Colonic mucosa (tissue), 4 donors: ENCODE data around the gene KIAA1755. TPM values are rescaled to one million over a fixed set of nuclear protein-coding genes. Genes with fewer than 3 reads are reported as not detected.

Experiments
- DNase-seq: peaks from one replicate; pipeline ENCODE4 v3.0.0-alpha.2; 2020
- H3K27ac ChIP-seq: fragments of 200-600 bp; one replicate; pipeline ENCODE4 v1.8.0; 2021
- H3K27me3 ChIP-seq: fragments of 200-600 bp; one replicate; pipeline ENCODE4 v1.8.0; 2021
- H3K36me3 ChIP-seq: fragments of 200-600 bp; one replicate; pipeline ENCODE4 v1.8.0; 2021
- H3K4me1 ChIP-seq: fragments of 200-600 bp; one replicate; pipeline ENCODE4 v1.8.0; 2021; ENCODE audit warnings: mild to moderate bottlenecking
- H3K4me3 ChIP-seq: fragments of 200-600 bp; one replicate; pipeline ENCODE4 v1.8.0; 2021
- H3K9ac ChIP-seq, 2 donors: one replicate each; pipeline ENCODE4 v1.7.0; 2013; ENCODE audit warnings: control low read depth in 2 of 2, low read depth in 2 of 2, low read length in 2 of 2
- H3K9me3 ChIP-seq: fragments of 200-600 bp; one replicate; pipeline ENCODE4 v1.8.0; 2021
- CTCF ChIP-seq: fragments of 200-600 bp; IDR thresholded peaks from one replicate; pipeline ENCODE4 v1.8.0; 2022; ENCODE audit warnings: antibody characterized with exemption, mild to moderate bottlenecking
- intact Hi-C: fragments of 100-400 bp; cut with DNase I; formaldehyde crosslinking; loops from one replicate; pipeline ENCODE4 v1.14.1; 2022
- total RNA-seq, 2 donors: library from RNA; stranded (reverse); fragmentation: NEBNext Ultra II Directional in 1 of 2; extraction: Animal tissue kit (Norgen Biotek cat#: 25700) in 1 of 2; gene quantifications; one replicate each; pipeline ENCODE4 v1.2.1, GENCODE V29; 2021
- donor health status: healthy.
- donor health status: DM: no; HTN: no; CAD: no.
- donor health status: DM: no; HTN: no; CAD: no.

KIAA1755 gene
- total RNA-seq, 2 donors from 2014 or later: 0.40 to 3.9 TPM

DNA sequence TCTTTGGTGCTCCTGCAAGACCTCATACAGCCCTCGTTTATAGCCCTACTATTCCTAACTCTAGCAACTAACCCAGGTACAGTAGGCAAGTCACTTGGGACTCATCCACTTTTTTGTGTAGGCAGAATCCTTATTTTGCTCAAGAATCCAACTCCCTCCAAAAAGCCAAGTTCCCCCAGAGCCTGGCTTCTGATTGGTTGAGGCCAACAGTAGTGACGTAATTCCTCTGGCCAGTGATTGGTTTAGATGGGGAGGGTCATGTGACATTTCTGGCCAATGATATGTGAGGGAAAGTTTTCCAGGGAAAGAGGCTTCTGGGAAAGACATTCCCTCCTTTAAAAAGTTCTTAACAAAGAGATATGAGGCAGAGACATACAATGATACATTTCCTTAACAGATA is 32.1 kb downstream of the KIAA1755 start:
- Histone ChIP-seq H3K4me3 (no peak overlapping the region), H3K4me1 (no peaks in the 10 kb centered on the region), H3K36me3 (no peaks in the 10 kb centered on the region), H3K27ac (no peak overlapping the region), H3K9ac (no peak overlapping the region), H3K9me3 (no peaks in the 10 kb centered on the region), H3K27me3 (no peaks in the 10 kb centered on the region)
- no peak for DNase-seq
- no peak for TF ChIP-seq CTCF
- intact Hi-C loops: loop anchor here (10.0 kb wide), 1 partner anchor 334 kb away; no protein-coding TSS in a partner anchor

GRCh38 chr20:38227420-38228360 is 32.8 kb downstream of the KIAA1755 start:
- Histone ChIP-seq H3K4me1 (no peaks in the 10 kb centered on the region), H3K9ac (no peak overlapping the region), H3K4me3 (no peak overlapping the region), H3K27me3 (no peaks in the 10 kb centered on the region), H3K36me3 (no peaks in the 10 kb centered on the region), H3K9me3 (no peaks in the 10 kb centered on the region), H3K27ac (no peak overlapping the region)
- no peak for TF ChIP-seq CTCF
- DNase-seq: no peak
- intact Hi-C loops: loop anchor here (10.0 kb wide), 1 partner anchor 333 kb away; no protein-coding TSS in a partner anchor

GRCh38 chr20:38226553-38226952 is 34.0 kb downstream of the KIAA1755 start:
- intact Hi-C loops: loop anchor here (10.0 kb wide), 1 partner anchor 332 kb away; no protein-coding TSS in a partner anchor
- no peaks in the 10 kb centered on the region for H3K9me3 ChIP-seq
- H3K36me3 ChIP-seq: no peaks in the 10 kb centered on the region
- no peak overlapping the region for H3K9ac ChIP-seq
- no peak overlapping the region for H3K27ac ChIP-seq
- no peak for DNase-seq
- H3K4me3 ChIP-seq: no peak overlapping the region
- H3K27me3 ChIP-seq: no peaks in the 10 kb centered on the region
- TF ChIP-seq CTCF: no peak
- H3K4me1 ChIP-seq: no peaks in the 10 kb centered on the region

DNA sequence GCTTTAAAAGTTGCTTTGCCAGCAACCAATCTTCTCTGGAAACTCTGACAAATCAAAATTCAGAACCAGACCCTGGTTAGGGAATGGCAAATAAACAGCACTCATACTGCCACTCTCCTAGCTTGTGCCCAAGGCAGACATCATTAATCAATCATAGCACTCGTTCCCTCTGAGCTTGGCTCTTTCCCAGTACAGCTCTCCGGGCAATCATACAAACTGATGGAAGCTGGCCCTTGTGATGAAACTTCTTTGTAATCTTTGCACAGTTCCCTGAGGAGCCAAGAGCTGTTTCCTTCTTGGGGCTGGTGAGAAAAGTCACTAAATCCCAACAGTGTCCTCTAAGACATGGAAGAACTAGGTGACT is 34.7 kb downstream of the KIAA1755 start:
- DNase-seq: no peak
- no peak overlapping the region for H3K4me3 ChIP-seq
- no peak for TF ChIP-seq CTCF
- no peaks in the 10 kb centered on the region for H3K27me3 ChIP-seq
- H3K4me1 ChIP-seq: no peaks in the 10 kb centered on the region
- intact Hi-C loops: loop anchor here (10.0 kb wide), 1 partner anchor 331 kb away; no protein-coding TSS in a partner anchor
- H3K36me3 ChIP-seq: no peaks in the 10 kb centered on the region
- no peaks in the 10 kb centered on the region for H3K9me3 ChIP-seq
- no peak overlapping the region for H3K27ac ChIP-seq
- H3K9ac ChIP-seq: no peak overlapping the region

DNA sequence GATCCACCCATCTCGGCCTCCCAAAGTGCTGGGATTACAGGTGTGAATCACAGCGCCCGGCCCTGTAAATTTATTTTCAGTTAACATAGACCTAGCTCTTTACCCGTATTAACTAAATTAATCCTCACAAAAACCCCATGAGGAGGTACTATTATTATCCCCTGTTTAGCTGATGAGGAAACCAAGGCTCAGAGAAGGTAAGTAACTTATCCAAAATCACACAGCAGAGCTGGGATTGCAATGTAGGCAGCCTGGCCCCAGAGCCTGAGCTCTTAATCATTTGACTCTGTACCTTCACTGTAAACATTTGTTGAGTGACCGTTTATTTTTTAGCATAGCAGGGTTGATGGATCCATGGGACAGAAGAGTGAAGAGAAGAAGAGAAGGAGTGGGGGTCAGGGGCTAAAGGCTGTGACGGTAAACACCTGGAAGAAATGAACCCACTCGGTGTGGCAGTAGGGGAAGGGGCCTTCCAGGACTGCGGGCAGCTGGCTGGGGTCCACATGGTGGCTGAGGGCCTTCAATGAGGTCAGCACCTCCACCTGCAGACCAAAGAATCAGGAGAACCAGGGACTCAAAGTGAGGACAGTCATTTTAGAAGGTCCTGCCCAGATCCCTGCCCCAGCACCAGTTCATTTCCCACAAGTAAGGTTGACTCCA is 35.2 kb downstream of the KIAA1755 start:
- no peak overlapping the region for H3K27ac ChIP-seq
- no peak overlapping the region for H3K4me3 ChIP-seq
- no peaks in the 10 kb centered on the region for H3K27me3 ChIP-seq
- H3K9me3 ChIP-seq: no peaks in the 10 kb centered on the region
- H3K36me3 ChIP-seq: no peaks in the 10 kb centered on the region
- no peak for TF ChIP-seq CTCF
- no peaks in the 10 kb centered on the region for H3K4me1 ChIP-seq
- no peak for DNase-seq
- H3K9ac ChIP-seq: no peak overlapping the region
- intact Hi-C loops: loop anchor here (10.0 kb wide), 1 partner anchor 331 kb away; no protein-coding TSS in a partner anchor
